Measurements from ENCODE around the gene VMO1. TPM values are rescaled to one million over a fixed set of nuclear protein-coding genes. Genes with fewer than 3 reads are reported as not detected.
A peak's percentile ranks its signal among the peaks of the same experiment; 100 is the strongest.

Gene VMO1
- total RNA-seq, 1 experiment from 2014 or later = not detected

DNA sequence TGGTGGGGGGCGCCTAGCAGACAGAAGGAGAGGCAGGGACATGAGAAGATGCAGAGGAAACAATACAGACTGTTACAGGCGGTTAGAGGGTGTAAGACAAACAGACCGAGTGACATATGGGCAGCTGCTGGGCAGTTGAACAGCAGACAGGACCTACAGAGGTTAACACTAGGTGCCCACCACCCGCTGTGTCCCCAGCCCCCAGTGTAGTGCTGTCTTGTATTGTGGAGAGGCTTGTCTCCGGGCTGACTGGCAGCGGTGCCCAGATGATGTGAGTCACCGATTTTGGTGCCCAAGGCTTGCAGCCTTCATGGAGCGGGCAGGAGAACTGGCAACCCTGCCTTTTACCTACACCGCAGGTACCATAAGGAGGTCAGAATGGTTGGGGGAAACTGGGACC, 44.0 kb downstream of the VMO1 start:
- Histone ChIP-seq H3K23ac (ENCODE audit: insufficient read length, low read depth, low read length) (no peak overlapping the region), H3K14ac (ENCODE audit: insufficient read depth, low read length) (no peak overlapping the region), H2BK120ac (ENCODE audit: low read depth, low read length, poor library complexity, severe bottlenecking) (no peak overlapping the region), H4K8ac (replicated peaks; ENCODE audit: insufficient read length, low read depth, low read length) (no peak overlapping the region), H2BK15ac (ENCODE audit: low read depth, low read length) (no peak overlapping the region), H2BK5ac (ENCODE audit: insufficient read length, low read length) (no peak overlapping the region), H3K18ac (ENCODE audit: insufficient read length, low read depth, low read length) (no peak overlapping the region), H3K27me3 (ENCODE audit: insufficient read depth, low read length) (peaks cover 35% of the 10 kb centered on the region), H3K23me2 (ENCODE audit: insufficient read length, low read depth, low read length, poor library complexity, severe bottlenecking) (peaks cover 11% of the 10 kb centered on the region), H3K4me2 (ENCODE audit: insufficient read depth, insufficient read length, low read length) (no peak overlapping the region), H2BK12ac (ENCODE audit: insufficient read length, low read depth, low read length) (no peak overlapping the region), H3K27ac (ENCODE audit: insufficient read length, low read depth, low read length) (no peak overlapping the region), H3K4me1 (ENCODE audit: insufficient read depth, low read length) (no peaks in the 10 kb centered on the region), H3K9ac (ENCODE audit: extremely low read depth, insufficient read length, low read length) (no peak overlapping the region), H4K91ac (ENCODE audit: insufficient read length, low read depth, low read length) (no peak overlapping the region), H4K5ac (ENCODE audit: insufficient read length, low read depth, low read length) (no peak overlapping the region), H2AFZ (ENCODE audit: low read length) (no peak overlapping the region), H3K4ac (ENCODE audit: low read depth, low read length) (no peak overlapping the region), H3T11ph (ENCODE audit: low read length) (no peak overlapping the region), H4K20me1 (ENCODE audit: control insufficient read depth, insufficient read depth, insufficient read length) (no peaks in the 10 kb centered on the region), H3K56ac (ENCODE audit: insufficient read length, low read depth, low read length) (no peak overlapping the region), H3K9me3 (ENCODE audit: control insufficient read depth, low read depth, low read length) (no peaks in the 10 kb centered on the region), H2AK5ac (ENCODE audit: insufficient read length, low read length) (no peak overlapping the region), H3K79me1 (ENCODE audit: insufficient read depth, low read depth, low read length, poor library complexity, severe bottlenecking) (no peaks in the 10 kb centered on the region), H2BK20ac (ENCODE audit: low read depth, low read length, poor library complexity, severe bottlenecking) (no peak overlapping the region), H3K79me2 (ENCODE audit: insufficient read depth, low read length) (no peaks in the 10 kb centered on the region)
- TF ChIP-seq, protein P1, sequence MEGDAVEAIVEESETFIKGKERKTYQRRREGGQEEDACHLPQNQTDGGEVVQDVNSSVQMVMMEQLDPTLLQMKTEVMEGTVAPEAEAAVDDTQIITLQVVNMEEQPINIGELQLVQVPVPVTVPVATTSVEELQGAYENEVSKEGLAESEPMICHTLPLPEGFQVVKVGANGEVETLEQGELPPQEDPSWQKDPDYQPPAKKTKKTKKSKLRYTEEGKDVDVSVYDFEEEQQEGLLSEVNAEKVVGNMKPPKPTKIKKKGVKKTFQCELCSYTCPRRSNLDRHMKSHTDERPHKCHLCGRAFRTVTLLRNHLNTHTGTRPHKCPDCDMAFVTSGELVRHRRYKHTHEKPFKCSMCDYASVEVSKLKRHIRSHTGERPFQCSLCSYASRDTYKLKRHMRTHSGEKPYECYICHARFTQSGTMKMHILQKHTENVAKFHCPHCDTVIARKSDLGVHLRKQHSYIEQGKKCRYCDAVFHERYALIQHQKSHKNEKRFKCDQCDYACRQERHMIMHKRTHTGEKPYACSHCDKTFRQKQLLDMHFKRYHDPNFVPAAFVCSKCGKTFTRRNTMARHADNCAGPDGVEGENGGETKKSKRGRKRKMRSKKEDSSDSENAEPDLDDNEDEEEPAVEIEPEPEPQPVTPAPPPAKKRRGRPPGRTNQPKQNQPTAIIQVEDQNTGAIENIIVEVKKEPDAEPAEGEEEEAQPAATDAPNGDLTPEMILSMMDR (conservative IDR thresholded peaks at IDR 0.05) = no peak
- Mint-ChIP-seq H3K27ac (peak overlapping the region in 1 of 3 experiments; percentile 35; a peak in 1 of 7 replicates), H3K4me3 (no peak overlapping the region; a peak in 1 of 5 replicates), H3K27me3 (ENCODE audit: low read depth) (peaks cover 84% of the 10 kb centered on the region), H3K4me1 (peaks cover 26 to 32% of the 10 kb centered on the region in 2 experiments), H3K36me3 (ENCODE audit: insufficient read depth in 1 of 3, low read depth in 3 of 3) (peaks cover 0 to 3% (median 0%) of the 10 kb centered on the region in 3 experiments; a peak in 1 of 7 replicates), H3K9me3 (no peaks in the 10 kb centered on the region)
- no CpG with 5 or more reads among the region's 9 CpGs for WGBS (ENCODE audit: extremely low coverage, insufficient read length, low lambda C conversion rate)
- DNase-seq = no peak
